Thoracic aorta (tissue), 2 donors: ENCODE results near the gene KSR1. TPM values are rescaled to one million over a fixed set of nuclear protein-coding genes. Genes with fewer than 3 reads are reported as not detected.

Experiments
- ATAC-seq: fragments of 150-250 bp; one replicate; pipeline ENCODE4 v1.8.0; 2017; ENCODE audit warnings: low read depth; ENCODE audit not compliant: insufficient number of reproducible peaks, low FRiP score
- DNase-seq: peaks from one replicate; pipeline ENCODE4 v3.0.0-alpha.2; 2020; ENCODE audit warnings: low spot score
- H3K27ac ChIP-seq, 2 donors: fragments of 200-600 bp; sonication (generic); 1 replicate in 1 of 2; 2 replicates in 1 of 2; pipeline ENCODE4 v1.5.1; 2016; ENCODE audit warnings: mild to moderate bottlenecking in 2 of 2, moderate library complexity in 2 of 2
- H3K27me3 ChIP-seq: fragments of 200-600 bp; sonication (generic); replicated peaks from 2 replicates; pipeline ENCODE4 v1.6.0; 2016; ENCODE audit warnings: mild to moderate bottlenecking; ENCODE audit not compliant: insufficient read depth
- H3K36me3 ChIP-seq: fragments of 200-600 bp; sonication (generic); one replicate; pipeline ENCODE4 v1.5.1; 2016
- H3K4me1 ChIP-seq, 2 donors: fragments of 200-600 bp; sonication (generic); 1 replicate in 1 of 2; 2 replicates in 1 of 2; pipeline versions ENCODE4 v1.5.1 to v1.6.0; 2016; ENCODE audit warnings: low read depth in 2 of 2, mild to moderate bottlenecking in 1 of 2; ENCODE audit not compliant: control insufficient read depth in 1 of 2
- H3K4me3 ChIP-seq: fragments of 200-600 bp; sonication (generic); 2 replicates; pipeline ENCODE4 v1.5.1; 2016; ENCODE audit warnings: mild to moderate bottlenecking
- H3K9me3 ChIP-seq: fragments of 200-600 bp; sonication (generic); 2 replicates; pipeline ENCODE4 v1.5.1; 2016
- CTCF ChIP-seq: fragments of 200-600 bp; sonication (generic); IDR thresholded peaks from one replicate; pipeline ENCODE4 v1.5.1; 2019; ENCODE audit warnings: antibody characterized with exemption
- total RNA-seq, 2 donors: library from RNA; depleted of rRNA; stranded (reverse); fragments of >200 nt; gene quantifications; one replicate each; pipeline versions ENCODE4 v1.1.0 to v1.2.3, GENCODE V29; 2016

KSR1 gene
- total RNA-seq, 2 donors from 2014 or later, result 17.6 to 46.0 TPM

GRCh38 chr17:27490391-27490790, 34.1 kb downstream of the KSR1 start:
- Histone ChIP-seq H3K27ac (no peak overlapping the region), H3K4me1 (peaks cover 12 to 31% of the 10 kb centered on the region in 2 donors)
- no peak for ATAC-seq

GRCh38 chr17:27491713-27492190, 35.5 kb downstream of the KSR1 start:
- Histone ChIP-seq H3K9me3 (no peaks in the 10 kb centered on the region), H3K27ac (no peak overlapping the region), H3K4me1 (peaks cover 12 to 31% of the 10 kb centered on the region in 2 donors), H3K27me3 (no peaks in the 10 kb centered on the region), H3K4me3 (no peak overlapping the region), H3K36me3 (no peaks in the 10 kb centered on the region)
- no peak for DNase-seq
- ATAC-seq, result no peak
- TF ChIP-seq CTCF, result no peak

More at GRCh38 chr17:27490391-27490790, 34.1 kb downstream of the KSR1 start:
- DNase-seq, result no peak
- Histone ChIP-seq H3K4me3 (no peak overlapping the region), H3K36me3 (no peaks in the 10 kb centered on the region), H3K9me3 (no peaks in the 10 kb centered on the region), H3K27me3 (no peaks in the 10 kb centered on the region)
- no peak for TF ChIP-seq CTCF

GRCh38 chr17:27492470-27492869, 36.2 kb downstream of the KSR1 start:
- no peak for ATAC-seq
- Histone ChIP-seq H3K9me3 (no peaks in the 10 kb centered on the region), H3K36me3 (no peaks in the 10 kb centered on the region), H3K4me1 (peaks cover 12 to 31% of the 10 kb centered on the region in 2 donors), H3K4me3 (no peak overlapping the region), H3K27ac (no peak overlapping the region), H3K27me3 (no peaks in the 10 kb centered on the region)
- no peak for DNase-seq
- no peak for TF ChIP-seq CTCF

- H3K9me3 ChIP-seq, result no peaks in the 10 kb centered on the region
- no peak for DNase-seq
- H3K4me3 ChIP-seq, result no peak overlapping the region
- no peak overlapping the region for H3K27ac ChIP-seq
- H3K4me1 ChIP-seq, result peaks cover 12 to 30% of the 10 kb centered on the region in 2 donors
- no peak for ATAC-seq
- no peaks in the 10 kb centered on the region for H3K36me3 ChIP-seq
- no peaks in the 10 kb centered on the region for H3K27me3 ChIP-seq
- no peak for TF ChIP-seq CTCF
Measured at GRCh38 chr17:27493088-27493487, 36.8 kb downstream of the KSR1 start.

- Histone ChIP-seq H3K27me3 (no peaks in the 10 kb centered on the region), H3K4me1 (peaks cover 4 to 20% of the 10 kb centered on the region in 2 donors), H3K27ac (peak overlapping the region; percentile 62 to 68), H3K9me3 (no peaks in the 10 kb centered on the region), H3K36me3 (no peaks in the 10 kb centered on the region), H3K4me3 (peak overlapping the region; percentile 67)
- DNase-seq (peak; percentile 45), ATAC-seq (peak; percentile 86)
- TF ChIP-seq CTCF, result peak; percentile 42
Measured at GRCh38 chr17:27494192-27495091, 38.2 kb downstream of the KSR1 start.
